ENCODE measurements around the gene KCNMB1.

Gene KCNMB1

DNA sequence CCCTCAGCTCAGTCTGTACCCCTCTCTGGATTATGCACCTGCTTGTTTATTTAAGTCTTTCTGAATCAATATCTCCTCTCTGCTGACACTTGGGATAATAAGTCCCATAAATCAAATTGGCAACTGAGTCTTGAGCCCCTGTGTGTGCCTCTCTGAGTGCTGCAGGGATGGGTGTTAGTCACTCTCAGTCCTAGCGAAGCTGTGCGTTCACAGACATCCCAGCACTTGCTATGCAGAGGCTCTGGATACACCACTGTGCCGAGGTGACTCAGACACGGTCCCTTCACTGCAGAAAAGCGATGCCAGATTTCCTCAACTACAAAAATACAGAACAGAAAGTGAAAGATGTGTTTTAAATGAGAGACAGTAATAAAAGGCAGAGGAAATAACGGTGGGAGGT lies 4.1 kb upstream of the KCNMB1 start:
- Histone ChIP-seq H3F3A (ENCODE audit: insufficient read depth) (no peaks in the 10 kb centered on the region), H3K9me2 (replicated peaks; ENCODE audit: insufficient read depth, low read length) (no peaks in the 10 kb centered on the region), H3K9me3 (ENCODE audit: insufficient read depth, low read length) (no peaks in the 10 kb centered on the region), H3K4me2 (ENCODE audit: low read depth, low read length, poor library complexity, severe bottlenecking) (no peak overlapping the region), H2AFZ (ENCODE audit: low read depth, low read length, severe bottlenecking) (no peak overlapping the region), H3K36me3 (ENCODE audit: low read length) (no peaks in the 10 kb centered on the region), H3K79me2 (ENCODE audit: insufficient read depth, low read length) (no peaks in the 10 kb centered on the region), H3K9ac (ENCODE audit: low read length) (no peak overlapping the region), H4K20me1 (ENCODE audit: low read depth, low read length) (no peaks in the 10 kb centered on the region), H3K27ac (ENCODE audit: low read depth, low read length) (no peak overlapping the region), H3K27me3 (ENCODE audit: low read length) (no peaks in the 10 kb centered on the region), H3K4me3 (ENCODE audit: insufficient read depth, low read length, poor library complexity, severe bottlenecking) (no peak overlapping the region)
- TF ChIP-seq, protein P1, sequence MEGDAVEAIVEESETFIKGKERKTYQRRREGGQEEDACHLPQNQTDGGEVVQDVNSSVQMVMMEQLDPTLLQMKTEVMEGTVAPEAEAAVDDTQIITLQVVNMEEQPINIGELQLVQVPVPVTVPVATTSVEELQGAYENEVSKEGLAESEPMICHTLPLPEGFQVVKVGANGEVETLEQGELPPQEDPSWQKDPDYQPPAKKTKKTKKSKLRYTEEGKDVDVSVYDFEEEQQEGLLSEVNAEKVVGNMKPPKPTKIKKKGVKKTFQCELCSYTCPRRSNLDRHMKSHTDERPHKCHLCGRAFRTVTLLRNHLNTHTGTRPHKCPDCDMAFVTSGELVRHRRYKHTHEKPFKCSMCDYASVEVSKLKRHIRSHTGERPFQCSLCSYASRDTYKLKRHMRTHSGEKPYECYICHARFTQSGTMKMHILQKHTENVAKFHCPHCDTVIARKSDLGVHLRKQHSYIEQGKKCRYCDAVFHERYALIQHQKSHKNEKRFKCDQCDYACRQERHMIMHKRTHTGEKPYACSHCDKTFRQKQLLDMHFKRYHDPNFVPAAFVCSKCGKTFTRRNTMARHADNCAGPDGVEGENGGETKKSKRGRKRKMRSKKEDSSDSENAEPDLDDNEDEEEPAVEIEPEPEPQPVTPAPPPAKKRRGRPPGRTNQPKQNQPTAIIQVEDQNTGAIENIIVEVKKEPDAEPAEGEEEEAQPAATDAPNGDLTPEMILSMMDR (IDR thresholded peaks at IDR 0.05; ENCODE audit: insufficient read depth, low read length, poor library complexity, severe bottlenecking): no peak
- TF ChIP-seq EZH2phosphoT487 (conservative IDR thresholded peaks at IDR 0.05; ENCODE audit: low read length): no peak

DNA sequence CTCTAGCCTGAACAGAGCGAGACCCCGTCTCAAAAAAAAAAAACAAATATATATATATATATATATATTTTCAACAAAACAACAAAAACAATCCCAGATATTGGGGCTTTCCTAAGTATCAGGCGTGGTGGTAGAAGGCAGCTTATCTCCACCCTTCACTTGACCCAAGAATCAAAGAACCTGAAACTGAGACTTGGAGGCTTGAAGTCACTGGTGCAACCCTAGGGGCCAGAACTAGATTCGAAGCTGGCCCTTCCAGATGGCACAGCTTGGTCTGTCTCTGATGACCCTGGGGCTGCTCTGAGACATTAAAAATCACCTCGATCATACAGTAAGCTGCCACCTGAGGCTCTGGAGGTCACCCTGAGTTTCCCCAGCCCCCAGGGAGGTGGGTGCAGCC lies 1.3 kb upstream of the KCNMB1 start:
- TF ChIP-seq, protein P1 (IDR thresholded peaks at IDR 0.05; ENCODE audit: insufficient read depth, low read length, poor library complexity, severe bottlenecking): no peak
- no peak for TF ChIP-seq EZH2phosphoT487 (conservative IDR thresholded peaks at IDR 0.05; ENCODE audit: low read length)
- Histone ChIP-seq H2AFZ (ENCODE audit: low read depth, low read length, severe bottlenecking) (no peak overlapping the region), H3K27ac (ENCODE audit: low read depth, low read length) (no peak overlapping the region), H3K4me3 (ENCODE audit: insufficient read depth, low read length, poor library complexity, severe bottlenecking) (no peak overlapping the region), H4K20me1 (ENCODE audit: low read depth, low read length) (no peaks in the 10 kb centered on the region), H3K9ac (ENCODE audit: low read length) (no peak overlapping the region), H3K79me2 (ENCODE audit: insufficient read depth, low read length) (no peaks in the 10 kb centered on the region), H3K9me2 (replicated peaks; ENCODE audit: insufficient read depth, low read length) (no peaks in the 10 kb centered on the region), H3K9me3 (ENCODE audit: insufficient read depth, low read length) (no peaks in the 10 kb centered on the region), H3F3A (ENCODE audit: insufficient read depth) (no peaks in the 10 kb centered on the region), H3K27me3 (ENCODE audit: low read length) (no peaks in the 10 kb centered on the region), H3K36me3 (ENCODE audit: low read length) (no peaks in the 10 kb centered on the region), H3K4me2 (ENCODE audit: low read depth, low read length, poor library complexity, severe bottlenecking) (no peak overlapping the region)

DNA sequence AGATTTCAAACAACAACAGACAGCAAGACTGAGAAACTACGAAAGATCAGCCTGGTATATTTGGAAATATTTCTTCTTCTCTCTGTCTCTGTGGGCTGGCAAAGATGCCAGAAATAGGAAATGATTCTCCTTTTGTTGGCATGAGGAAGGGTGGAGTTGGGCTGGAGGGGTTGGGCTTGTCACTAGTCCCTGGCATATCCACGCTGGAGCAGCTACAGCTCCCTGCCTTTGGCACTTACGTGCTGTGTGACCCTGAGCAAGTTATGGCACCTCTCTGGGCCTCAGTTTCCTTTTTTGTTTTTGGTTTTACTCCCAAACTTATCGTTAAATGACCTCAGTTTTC lies 354 bp upstream of the KCNMB1 start:
- Histone ChIP-seq H3K27ac (ENCODE audit: low read depth, low read length) (no peak overlapping the region), H2AFZ (ENCODE audit: low read depth, low read length, severe bottlenecking) (no peak overlapping the region), H3K27me3 (ENCODE audit: low read length) (no peaks in the 10 kb centered on the region), H3K4me3 (ENCODE audit: insufficient read depth, low read length, poor library complexity, severe bottlenecking) (no peak overlapping the region), H3K4me2 (ENCODE audit: low read depth, low read length, poor library complexity, severe bottlenecking) (no peak overlapping the region), H3K79me2 (ENCODE audit: insufficient read depth, low read length) (no peaks in the 10 kb centered on the region), H3K9me3 (ENCODE audit: insufficient read depth, low read length) (no peaks in the 10 kb centered on the region), H3K9me2 (replicated peaks; ENCODE audit: insufficient read depth, low read length) (no peaks in the 10 kb centered on the region), H3K9ac (ENCODE audit: low read length) (no peak overlapping the region), H3K36me3 (ENCODE audit: low read length) (no peaks in the 10 kb centered on the region), H3F3A (ENCODE audit: insufficient read depth) (no peaks in the 10 kb centered on the region), H4K20me1 (ENCODE audit: low read depth, low read length) (no peaks in the 10 kb centered on the region)
- no peak for TF ChIP-seq EZH2phosphoT487 (conservative IDR thresholded peaks at IDR 0.05; ENCODE audit: low read length)
- TF ChIP-seq, protein P1 (IDR thresholded peaks at IDR 0.05; ENCODE audit: insufficient read depth, low read length, poor library complexity, severe bottlenecking): no peak

All from SU-DHL-6 (cell line).